Measurements from ENCODE around the gene GK2. TPM values are rescaled to one million over a fixed set of nuclear protein-coding genes. Genes with fewer than 3 reads are reported as not detected.

GK2 gene
- total and polyA plus RNA-seq, 2 of the 4 experiments (the other 2 are of a cell fraction) = not detected

GRCh38 chr4:79367096-79367495, 40.9 kb downstream of the GK2 start:
- intact Hi-C loops (cut with micrococcal nuclease) = no loop called here
- Histone ChIP-seq H2BK5ac (ENCODE audit: low read depth, low read length, poor library complexity, severe bottlenecking) (no peak overlapping the region), H4K20me1 (ENCODE audit: insufficient read depth, low read length) (no peaks in the 10 kb centered on the region), H3K27me3 (ENCODE audit: control insufficient read depth, insufficient read depth, low read length) (no peaks in the 10 kb centered on the region), H2BK20ac (ENCODE audit: low read depth, low read length) (no peak overlapping the region), H3K9ac (ENCODE audit: low read depth, low read length) (no peak overlapping the region), H4K8ac (ENCODE audit: low read depth in 2 of 2, low read length in 2 of 2) (no peak overlapping the region), H3K4me2 (ENCODE audit: low read depth, low read length) (no peak overlapping the region), H3K4me1 (ENCODE audit: control insufficient read depth, insufficient read depth, low read length) (no peaks in the 10 kb centered on the region), H3K9me1 (ENCODE audit: insufficient read depth, low read length) (no peaks in the 10 kb centered on the region), H4K5ac (ENCODE audit: low read depth, low read length) (no peak overlapping the region), H3K4me3 (ENCODE audit: insufficient read depth, low read depth, low read length) (no peak overlapping the region), H3K27ac (ENCODE audit: insufficient read depth, low read length) (no peak overlapping the region), H2AFZ (replicated peaks; ENCODE audit: low read length, poor library complexity) (no peak overlapping the region), H3K14ac (replicated peaks; ENCODE audit: low read depth, low read length) (no peak overlapping the region), H3K9me3 (ENCODE audit: control insufficient read depth, insufficient read depth, low read length) (no peaks in the 10 kb centered on the region), H2BK15ac (ENCODE audit: low read depth, low read length) (no peak overlapping the region), H3K4ac (ENCODE audit: low read depth, low read length) (no peak overlapping the region), H2BK120ac (ENCODE audit: low read depth, low read length) (no peak overlapping the region), H2AK5ac (ENCODE audit: low read depth, low read length) (no peak overlapping the region), H3K79me1 (ENCODE audit: low read depth in 1 of 2, low read length in 2 of 2) (no peaks in the 10 kb centered on the region), H2AK9ac (replicated peaks; ENCODE audit: low read depth, low read length, poor library complexity) (no peak overlapping the region), H3K23ac (ENCODE audit: low read depth, low read length) (no peak overlapping the region), H4K91ac (ENCODE audit: insufficient read depth, low read depth, low read length) (no peak overlapping the region), H3K18ac (ENCODE audit: low read depth, low read length) (no peak overlapping the region), H3K36me3 (ENCODE audit: control insufficient read depth, insufficient read depth, low read length) (no peaks in the 10 kb centered on the region), H3K56ac (ENCODE audit: extremely low read depth, insufficient read depth, low read length) (no peak overlapping the region)
- dilution Hi-C loops (cut with HindIII; ENCODE audit: low sequenced_read_pairs, unreplicated experiment) = no loop called here
- no peak for ATAC-seq (ENCODE audit: low read depth)
- POLR2A ChIA-PET (ENCODE audit: unreplicated experiment) = no interaction called here
- TF ChIP-seq BHLHE40 (IDR thresholded peaks at IDR 0.05; ENCODE audit: low read depth, low read length) (no peak), MAFK (IDR thresholded peaks at IDR 0.05; ENCODE audit: low read depth, low read length) (no peak), RCOR1 (IDR thresholded peaks at IDR 0.05; ENCODE audit: insufficient replicate concordance, low read length) (no peak), MXI1 (IDR thresholded peaks at IDR 0.05; ENCODE audit: borderline replicate concordance, low read depth, low read length) (no peak), CEBPB (IDR thresholded peaks at IDR 0.05; ENCODE audit: low read depth, low read length) (no peak), RFX5 (IDR thresholded peaks at IDR 0.05; ENCODE audit: low read depth, low read length) (no peak)
- TF ChIP-seq, protein P1, sequence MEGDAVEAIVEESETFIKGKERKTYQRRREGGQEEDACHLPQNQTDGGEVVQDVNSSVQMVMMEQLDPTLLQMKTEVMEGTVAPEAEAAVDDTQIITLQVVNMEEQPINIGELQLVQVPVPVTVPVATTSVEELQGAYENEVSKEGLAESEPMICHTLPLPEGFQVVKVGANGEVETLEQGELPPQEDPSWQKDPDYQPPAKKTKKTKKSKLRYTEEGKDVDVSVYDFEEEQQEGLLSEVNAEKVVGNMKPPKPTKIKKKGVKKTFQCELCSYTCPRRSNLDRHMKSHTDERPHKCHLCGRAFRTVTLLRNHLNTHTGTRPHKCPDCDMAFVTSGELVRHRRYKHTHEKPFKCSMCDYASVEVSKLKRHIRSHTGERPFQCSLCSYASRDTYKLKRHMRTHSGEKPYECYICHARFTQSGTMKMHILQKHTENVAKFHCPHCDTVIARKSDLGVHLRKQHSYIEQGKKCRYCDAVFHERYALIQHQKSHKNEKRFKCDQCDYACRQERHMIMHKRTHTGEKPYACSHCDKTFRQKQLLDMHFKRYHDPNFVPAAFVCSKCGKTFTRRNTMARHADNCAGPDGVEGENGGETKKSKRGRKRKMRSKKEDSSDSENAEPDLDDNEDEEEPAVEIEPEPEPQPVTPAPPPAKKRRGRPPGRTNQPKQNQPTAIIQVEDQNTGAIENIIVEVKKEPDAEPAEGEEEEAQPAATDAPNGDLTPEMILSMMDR (conservative IDR thresholded peaks at IDR 0.05; ENCODE audit: low read depth, low read length) = no peak
- CTCF ChIA-PET = interaction anchor here (0.6 kb wide), 1 partner anchor 376 kb away, joined by 4 read pairs; no protein-coding TSS in a partner anchor
- DNase-seq = no peak
- no CpG with 5 or more reads among the region's 2 CpGs for WGBS, 2 experiments (ENCODE audit: extremely low coverage in 2 of 2, insufficient read length in 1 of 2)
- in situ Hi-C loops (cut with MboI; ENCODE audit: low sequenced_read_pairs) = no loop called here
- no TSS peak for BruUV-seq (replicated peaks)
